Endothelial cell of hepatic sinusoid (primary cell): ENCODE measurements around the gene PMEL.
"Not testable (repeated sequence)": the region's sequence is repeated elsewhere in the genome, so short reads cannot be mapped to it uniquely, and the experiment has no call there.

Experiments used
- in situ Hi-C: cut with HindIII; loops from 2 replicates; pipeline ENCODE4 v1.10.0; 2017; ENCODE audit warnings: low sequenced_read_pairs

The PMEL gene

DNA sequence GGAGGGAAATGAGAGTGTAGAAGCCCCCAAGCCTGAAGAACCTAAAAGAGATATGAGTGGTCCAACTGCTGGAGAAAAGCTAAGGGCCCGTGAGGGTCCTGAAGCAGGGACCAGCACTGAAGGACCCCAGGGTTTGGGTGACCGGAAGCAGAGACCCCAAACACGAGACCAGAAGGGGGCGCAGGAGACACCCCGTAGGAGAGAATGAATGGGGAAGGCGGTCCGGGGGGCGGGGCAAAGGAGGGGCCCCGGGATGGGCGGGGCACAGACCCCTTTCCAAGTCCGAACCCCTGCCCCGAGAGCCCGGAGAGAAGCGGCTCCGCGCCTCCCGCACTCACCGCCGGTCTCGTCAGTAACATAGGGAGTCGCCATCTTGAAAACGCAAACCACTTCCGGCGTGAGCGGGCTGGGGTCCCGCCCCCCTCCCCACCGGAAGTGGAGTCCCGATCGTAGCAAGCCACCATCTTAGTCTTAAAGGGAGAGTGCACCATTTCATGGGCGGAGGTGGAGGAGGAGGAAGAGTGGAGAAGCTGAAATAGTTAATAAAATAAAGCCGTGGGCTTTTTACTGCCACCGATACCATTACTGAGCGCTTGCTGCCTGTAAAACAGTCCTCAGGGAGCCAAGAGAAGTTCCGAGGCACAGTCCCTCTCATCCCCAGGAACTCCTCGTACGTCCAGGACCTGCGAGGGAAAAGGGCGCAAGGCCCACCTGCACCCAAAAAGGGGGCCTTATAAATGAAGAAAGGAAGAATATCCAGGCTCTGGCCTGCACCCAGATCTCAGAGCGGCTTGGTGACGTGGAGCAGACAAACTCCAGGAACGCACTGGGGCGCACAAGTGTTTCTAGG, 38.9 kb downstream of the PMEL start:
- in situ Hi-C loops = loop anchor here (5.0 kb wide), 2 partner anchors 45 to 85 kb away; partner anchors contain the start of gene MMP19

GRCh38 chr12:55925870-55926737, 39.7 kb downstream of the PMEL start:
- in situ Hi-C loops = loop anchor here (5.0 kb wide), 2 partner anchors 44 to 84 kb away; partner anchors contain the start of gene MMP19

- in situ Hi-C loops = loop anchor here (5.0 kb wide), 2 partner anchors 43 to 83 kb away; partner anchors contain the start of gene MMP19
Measured at GRCh38 chr12:55925371-55925770, 40.5 kb downstream of the PMEL start.

DNA sequence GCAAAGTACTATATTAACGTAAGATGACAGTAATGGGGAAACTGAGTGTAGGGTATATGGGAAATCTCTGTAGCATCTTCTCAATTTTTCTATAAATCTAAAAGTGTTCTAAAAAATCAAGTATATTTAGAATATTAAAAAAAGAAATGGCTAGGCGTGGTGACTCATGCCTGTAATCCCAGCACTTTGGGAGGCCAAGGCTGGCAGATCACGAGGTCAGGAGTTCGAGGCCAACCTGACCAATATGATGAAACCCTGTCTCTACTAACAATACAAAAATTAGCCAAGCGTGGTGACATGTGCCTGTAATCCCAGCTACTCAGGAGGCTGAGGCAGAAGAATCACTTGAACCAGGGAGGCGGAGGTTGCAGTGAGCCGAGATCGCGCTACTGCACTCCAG, 42.2 kb downstream of the PMEL start:
- in situ Hi-C loops = not testable (repeated sequence)

- in situ Hi-C loops = no loop called here
Measured at GRCh38 chr12:55922126-55922525, 43.7 kb downstream of the PMEL start.

- in situ Hi-C loops = not testable (repeated sequence)
Measured at GRCh38 chr12:55919032-55919431, 46.8 kb downstream of the PMEL start.

GRCh38 chr12:55915482-55915859, 50.4 kb downstream of the PMEL start:
- in situ Hi-C loops = no loop called here

DNA sequence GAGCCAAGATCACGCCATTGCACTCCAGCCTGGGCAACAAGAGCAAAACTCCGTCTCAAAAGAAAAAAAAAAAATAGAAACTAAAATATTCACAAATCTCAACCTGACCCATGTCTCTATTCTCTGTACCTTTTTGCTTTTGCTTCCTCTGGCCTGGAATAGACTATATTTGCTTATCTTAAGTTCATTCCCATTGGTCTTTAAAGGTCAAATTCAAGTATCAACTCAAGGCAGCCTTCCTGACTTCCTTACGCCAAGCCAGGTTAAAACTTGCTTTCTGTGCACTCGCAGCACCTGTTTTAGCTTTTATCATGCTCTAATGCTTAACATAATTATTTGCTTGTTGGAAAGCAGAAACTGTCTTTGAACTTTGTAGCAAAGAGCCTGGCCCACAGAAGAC, 52.9 kb downstream of the PMEL start:
- in situ Hi-C loops = no loop called here

DNA sequence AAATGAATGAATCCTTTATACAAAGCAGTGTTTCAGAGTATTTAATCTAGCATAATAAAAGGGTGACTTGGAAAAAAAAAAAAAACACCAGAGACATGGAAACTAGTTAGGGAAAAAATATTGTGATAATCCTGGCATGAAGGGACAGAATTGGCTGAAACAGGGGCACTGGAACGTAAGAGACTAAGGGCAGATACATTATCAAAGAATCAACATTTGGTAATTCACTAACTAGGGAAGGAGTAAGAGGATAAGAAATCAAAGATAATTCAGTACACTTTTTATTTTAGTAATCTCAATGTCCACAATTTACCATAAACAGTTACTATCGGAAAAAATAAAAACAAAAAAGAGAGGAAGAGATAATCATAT, 56.3 kb downstream of the PMEL start:
- in situ Hi-C loops = no loop called here

DNA sequence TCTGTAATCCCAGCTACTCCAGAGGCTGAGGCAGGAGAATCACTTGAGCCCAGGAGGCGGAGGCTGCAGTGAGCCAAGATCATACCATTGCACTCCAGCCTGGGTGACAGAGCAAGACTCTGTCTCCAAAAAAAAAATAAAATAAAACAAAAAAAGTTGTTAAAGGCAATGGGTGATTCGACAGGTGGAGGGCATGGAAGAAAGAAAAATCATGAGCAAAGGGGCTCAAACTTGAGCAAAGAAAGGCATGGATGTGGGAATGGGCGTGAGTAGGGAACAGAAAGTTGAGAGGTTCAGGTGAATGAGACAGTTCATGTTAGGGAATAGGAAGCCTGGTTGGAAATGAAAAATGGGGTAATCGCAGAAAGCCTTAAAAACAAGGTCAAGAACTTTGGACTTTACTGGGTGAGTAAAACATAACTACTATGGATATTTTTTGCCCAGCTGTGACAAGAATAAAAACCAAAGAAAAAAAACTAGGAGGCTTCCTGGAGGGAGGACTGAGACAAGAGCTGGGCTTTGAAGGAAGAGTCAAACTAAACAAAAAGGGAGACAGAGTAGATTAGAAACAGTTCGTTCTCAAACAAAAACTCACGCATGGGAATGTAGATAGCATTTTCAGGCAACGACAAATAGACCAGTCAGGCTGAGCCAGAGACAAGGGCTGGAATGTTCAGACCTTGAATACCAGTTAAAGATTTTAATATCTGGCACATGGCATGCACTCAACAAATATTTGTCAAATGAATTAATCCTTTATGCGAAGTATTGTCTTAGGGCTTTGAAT, 56.9 kb downstream of the PMEL start:
- in situ Hi-C loops = no loop called here

DNA sequence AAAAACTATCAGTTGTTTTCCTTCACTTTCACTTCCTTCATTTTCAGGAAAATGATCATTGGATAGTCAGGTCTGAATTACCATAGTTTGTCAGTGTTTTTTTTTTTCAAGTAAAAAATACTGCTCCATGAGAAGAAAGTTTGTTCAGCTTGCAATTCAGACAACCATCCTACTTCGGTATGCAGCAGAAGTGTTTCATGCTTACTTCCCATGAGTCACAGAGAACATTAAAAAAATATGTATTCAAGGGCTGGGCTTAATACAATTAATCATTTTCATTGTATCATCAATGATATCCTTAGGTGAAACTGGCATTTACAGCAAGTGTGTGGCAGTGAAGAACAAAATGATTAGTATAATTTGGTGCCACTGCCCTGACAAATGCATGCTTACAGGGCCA, 59.8 kb downstream of the PMEL start:
- in situ Hi-C loops = no loop called here
